Tongue (tissue), 3 donors: ENCODE data around the gene CPNE1. TPM values are rescaled to one million over a fixed set of nuclear protein-coding genes. Genes with fewer than 3 reads are reported as not detected.

Experiments used
- DNase-seq: peaks from one replicate; pipeline ENCODE4 v3.0.0-alpha.2; 2015
- small RNA-seq: library from RNA; depleted of rRNA; stranded (forward); fragments of <200 nt; gene quantifications from one replicate; pipeline ENCODE3, GENCODE V24; 2014; ENCODE audit warnings: low replicate concordance
- total RNA-seq: library from RNA; depleted of rRNA; stranded (reverse); fragments of >200 nt; gene quantifications from one replicate; pipeline ENCODE4 v1.2.3, GENCODE V29; 2014

The CPNE1 gene
- total RNA-seq, 1 donor from 2014 or later = 91.0 TPM

GRCh38 chr20:35598899-35599775 lies 65.6 kb downstream of the CPNE1 start:
- DNase-seq = no peak

- no peak for DNase-seq
Measured at GRCh38 chr20:35598476-35598875, 66.2 kb downstream of the CPNE1 start.

- DNase-seq = no peak
Measured at GRCh38 chr20:35597186-35597585, 67.5 kb downstream of the CPNE1 start.

- DNase-seq = no peak
Measured at GRCh38 chr20:35595901-35596300, 68.8 kb downstream of the CPNE1 start.

- no peak for DNase-seq
Measured at GRCh38 chr20:35595456-35595855, 69.2 kb downstream of the CPNE1 start.

- peak; percentile 36 for DNase-seq
Measured at GRCh38 chr20:35592339-35592974, 72.2 kb downstream of the CPNE1 start.

- DNase-seq = no peak
Measured at GRCh38 chr20:35588397-35588796, 76.3 kb downstream of the CPNE1 start.

GRCh38 chr20:35587436-35587835 lies 77.3 kb downstream of the CPNE1 start:
- DNase-seq = no peak

- DNase-seq = no peak
Measured at GRCh38 chr20:35586751-35587425, 77.8 kb downstream of the CPNE1 start.

- DNase-seq = no peak
Measured at GRCh38 chr20:35583636-35584560, 80.8 kb downstream of the CPNE1 start.

GRCh38 chr20:35582741-35583404 lies 81.8 kb downstream of the CPNE1 start:
- no peak for DNase-seq

- DNase-seq = no peak
Measured at GRCh38 chr20:35582131-35582530, 82.6 kb downstream of the CPNE1 start.

GRCh38 chr20:35579196-35579595 lies 85.5 kb downstream of the CPNE1 start:
- no peak for DNase-seq

GRCh38 chr20:35578469-35578868 lies 86.2 kb downstream of the CPNE1 start:
- no peak for DNase-seq

GRCh38 chr20:35576816-35577215 lies 87.9 kb downstream of the CPNE1 start:
- DNase-seq = no peak

Small RNA genes within 50 kb of the gene (small RNA-seq; reads per million reads assigned to genes)
- gene RNU6-759P = not detected
- not detected for gene RPL37P1

Other genes starting within 250 kb of the CPNE1 start
- 0.92 TPM for gene GDF5, start 226.7 kb downstream of the CPNE1 start, total RNA-seq
- gene CEP250, start 209.3 kb downstream of the CPNE1 start, total RNA-seq = 37.1 TPM
- not detected for gene C20orf173, start 135.2 kb downstream of the CPNE1 start, total RNA-seq
- gene ERGIC3, start 122.8 kb downstream of the CPNE1 start, total RNA-seq = 202 TPM
- gene SPAG4, start 49.1 kb downstream of the CPNE1 start, total RNA-seq = not detected
- 52.1 TPM for gene RBM12, start within 50 bp of the CPNE1 start, total RNA-seq
- 33.3 TPM for gene NFS1, start 34.5 kb upstream of the CPNE1 start, total RNA-seq
- 96.8 TPM for gene ROMO1, start 34.5 kb upstream of the CPNE1 start, total RNA-seq
- 426 TPM for gene RBM39, start 77.4 kb upstream of the CPNE1 start, total RNA-seq
- gene PHF20, start 107.1 kb upstream of the CPNE1 start, total RNA-seq = 46.2 TPM